SK-N-MC (cell line): Measurements from ENCODE around the gene NOD2.

Experiments used
- EZH2 ChIP-seq: fragments of 200-600 bp; sonication (generic); IDR thresholded peaks from one replicate; pipeline ENCODE4 v1.6.1; 2017; ENCODE audit warnings: antibody characterized with exemption
- POLR2AphosphoS5 ChIP-seq: IDR thresholded peaks from 2 replicates; pipeline ENCODE4 v1.6.1; 2012; ENCODE audit warnings: mild to moderate bottlenecking, low read depth, low read length, borderline replicate concordance

DNA sequence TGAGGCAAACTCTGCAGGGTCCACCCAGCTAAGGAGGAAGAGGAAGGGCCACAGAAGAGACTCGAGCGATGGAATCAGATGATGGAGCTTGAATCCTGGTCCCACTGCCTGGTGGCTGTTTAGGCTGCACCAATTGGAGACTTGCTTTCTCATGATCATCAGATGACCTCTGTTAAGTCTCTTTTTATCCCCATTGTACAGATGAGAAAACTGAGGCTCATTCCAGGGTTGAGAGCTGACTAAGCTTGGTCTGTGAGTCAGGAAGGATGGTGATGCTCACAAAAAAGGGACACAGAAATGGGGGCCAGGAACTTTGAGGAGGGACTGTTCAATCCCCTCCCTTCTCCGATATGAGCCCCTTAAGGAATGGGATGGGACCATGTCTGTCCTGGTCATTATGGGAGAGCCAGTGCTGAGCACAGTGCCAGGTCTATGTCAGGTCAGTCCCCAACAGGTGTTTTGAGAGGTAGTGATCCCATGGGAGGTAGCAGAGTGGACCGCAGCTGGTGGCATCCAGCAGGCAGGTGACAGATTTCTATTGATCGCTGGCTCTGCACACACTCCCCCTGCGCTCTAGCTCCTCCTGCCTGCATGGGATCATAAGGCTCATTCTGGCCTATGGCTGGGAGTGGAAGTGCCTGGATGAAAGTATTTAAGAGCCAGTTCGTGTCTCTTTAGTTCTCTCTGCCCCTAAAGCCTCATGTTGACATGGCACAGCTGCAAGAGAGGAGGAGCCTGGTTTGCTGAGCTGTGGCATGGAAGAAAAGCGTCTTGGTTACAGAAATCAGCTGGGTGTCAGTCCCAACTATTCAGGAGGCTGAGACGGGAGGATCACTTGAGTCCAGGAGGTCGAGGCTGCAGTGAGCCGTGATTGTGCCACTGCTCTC lies 39.5 kb upstream of the NOD2 start:
- TF ChIP-seq EZH2: no peak
- no peak for TF ChIP-seq POLR2AphosphoS5
